Left lung (tissue), 10 donors: Measurements from ENCODE around the gene MYH10. TPM values are rescaled to one million over a fixed set of nuclear protein-coding genes. Genes with fewer than 3 reads are reported as not detected.
"Not testable (repeated sequence)": the region's sequence is repeated elsewhere in the genome, so short reads cannot be mapped to it uniquely, and the experiment has no call there.

Experiments used
- ATAC-seq: fragments of 200-7000 bp; cut with Tn5 transposase; one replicate; pipeline ENCODE4 v1.9.1; 2020; ENCODE audit warnings: moderate library complexity
- DNase-seq, 4 donors: peaks; one replicate each; pipeline ENCODE4 v3.0.0-alpha.2; 2013 to 2020
- H3K27ac ChIP-seq, 2 donors: fragments of 200-600 bp; sonication (generic) in 1 of 2; one replicate each; pipeline versions ENCODE4 v1.5.0 to v1.8.0; 2020 to 2021
- H3K27me3 ChIP-seq, 2 donors: fragments of 200-600 bp; sonication (generic) in 1 of 2; one replicate each; pipeline versions ENCODE4 v1.5.0 to v1.8.0; 2020 to 2021
- H3K36me3 ChIP-seq, 2 donors: fragments of 200-600 bp; sonication (generic) in 1 of 2; one replicate each; pipeline versions ENCODE4 v1.5.0 to v1.8.0; 2020 to 2021
- H3K4me1 ChIP-seq, 2 donors: fragments of 200-600 bp; one replicate each; pipeline ENCODE4 v1.8.0; 2021
- H3K4me3 ChIP-seq, 2 donors: fragments of 200-600 bp; sonication (generic) in 1 of 2; one replicate each; pipeline versions ENCODE4 v1.5.0 to v1.8.0; 2020 to 2021; ENCODE audit warnings: mild to moderate bottlenecking in 1 of 2
- H3K9me3 ChIP-seq, 2 donors: fragments of 200-600 bp; sonication (generic) in 1 of 2; one replicate each; pipeline versions ENCODE4 v1.5.0 to v1.8.0; 2020 to 2021
- intact Hi-C, 2 donors: fragments of 100-400 bp; cut with DNase I; formaldehyde crosslinking; loops; one replicate each; pipeline versions ENCODE4 v1.11.2 to v1.14.2; 2022
- polyA plus RNA-seq, 6 donors: library from polyadenylated mRNA; unstranded; fragments of 120-200 nt; gene quantifications; one replicate each; pipeline ENCODE4 v1.2.1, GENCODE V29; 2013; ENCODE audit not compliant: insufficient read length in 6 of 6
- total RNA-seq, 2 donors: library from RNA; stranded (reverse); fragmentation: NEBNext Ultra II Directional; extraction: Animal tissue kit (Norgen Biotek cat#: 25700); gene quantifications; one replicate each; pipeline ENCODE4 v1.2.1, GENCODE V29; 2021
- TF ChIP-seq, protein P1 (sequence below), 2 donors: fragments of 200-600 bp; sonication (generic) in 1 of 2; IDR thresholded peaks; one replicate each; pipeline versions ENCODE4 v1.5.0 to v1.8.0; 2021; ENCODE audit warnings: antibody characterized with exemption in 2 of 2
- donor health status: DM: no; HTN: yes; CAD: no.
- donor health status: DM: no; HTN: no; CAD: no.

The MYH10 gene
- total and polyA plus RNA-seq, 8 donors = 70.9 to 196 (median 151) TPM

DNA sequence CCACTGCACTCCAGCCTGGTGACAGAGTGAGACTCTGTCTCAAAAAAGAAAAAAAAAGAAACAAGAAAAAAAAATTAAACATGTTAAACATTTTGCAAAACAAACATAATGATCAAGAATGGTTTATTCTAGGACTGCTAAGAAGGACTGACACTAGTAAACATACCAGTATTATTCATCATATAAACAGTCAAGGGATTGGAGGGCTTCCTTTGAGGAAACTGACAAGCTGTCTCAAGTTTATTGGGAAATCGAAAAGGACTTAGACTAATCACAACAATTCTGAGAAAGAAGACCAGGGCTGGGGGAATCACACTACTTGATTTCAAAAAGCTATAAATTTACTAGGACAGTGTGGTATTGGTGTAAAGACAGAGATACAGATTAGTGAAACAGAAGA, 75.5 kb downstream of the MYH10 start:
- H3K36me3 ChIP-seq = no peaks in the 10 kb centered on the region
- H3K27ac ChIP-seq = no peak overlapping the region
- no peaks in the 10 kb centered on the region for H3K27me3 ChIP-seq
- no peak overlapping the region for H3K4me3 ChIP-seq
- no peaks in the 10 kb centered on the region for H3K4me1 ChIP-seq
- TF ChIP-seq, protein P1, sequence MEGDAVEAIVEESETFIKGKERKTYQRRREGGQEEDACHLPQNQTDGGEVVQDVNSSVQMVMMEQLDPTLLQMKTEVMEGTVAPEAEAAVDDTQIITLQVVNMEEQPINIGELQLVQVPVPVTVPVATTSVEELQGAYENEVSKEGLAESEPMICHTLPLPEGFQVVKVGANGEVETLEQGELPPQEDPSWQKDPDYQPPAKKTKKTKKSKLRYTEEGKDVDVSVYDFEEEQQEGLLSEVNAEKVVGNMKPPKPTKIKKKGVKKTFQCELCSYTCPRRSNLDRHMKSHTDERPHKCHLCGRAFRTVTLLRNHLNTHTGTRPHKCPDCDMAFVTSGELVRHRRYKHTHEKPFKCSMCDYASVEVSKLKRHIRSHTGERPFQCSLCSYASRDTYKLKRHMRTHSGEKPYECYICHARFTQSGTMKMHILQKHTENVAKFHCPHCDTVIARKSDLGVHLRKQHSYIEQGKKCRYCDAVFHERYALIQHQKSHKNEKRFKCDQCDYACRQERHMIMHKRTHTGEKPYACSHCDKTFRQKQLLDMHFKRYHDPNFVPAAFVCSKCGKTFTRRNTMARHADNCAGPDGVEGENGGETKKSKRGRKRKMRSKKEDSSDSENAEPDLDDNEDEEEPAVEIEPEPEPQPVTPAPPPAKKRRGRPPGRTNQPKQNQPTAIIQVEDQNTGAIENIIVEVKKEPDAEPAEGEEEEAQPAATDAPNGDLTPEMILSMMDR (IDR thresholded peaks at IDR 0.05) = no peak
- H3K9me3 ChIP-seq = no peaks in the 10 kb centered on the region
- intact Hi-C loops = no loop called here
- no peak for ATAC-seq
- no peak for DNase-seq

DNA sequence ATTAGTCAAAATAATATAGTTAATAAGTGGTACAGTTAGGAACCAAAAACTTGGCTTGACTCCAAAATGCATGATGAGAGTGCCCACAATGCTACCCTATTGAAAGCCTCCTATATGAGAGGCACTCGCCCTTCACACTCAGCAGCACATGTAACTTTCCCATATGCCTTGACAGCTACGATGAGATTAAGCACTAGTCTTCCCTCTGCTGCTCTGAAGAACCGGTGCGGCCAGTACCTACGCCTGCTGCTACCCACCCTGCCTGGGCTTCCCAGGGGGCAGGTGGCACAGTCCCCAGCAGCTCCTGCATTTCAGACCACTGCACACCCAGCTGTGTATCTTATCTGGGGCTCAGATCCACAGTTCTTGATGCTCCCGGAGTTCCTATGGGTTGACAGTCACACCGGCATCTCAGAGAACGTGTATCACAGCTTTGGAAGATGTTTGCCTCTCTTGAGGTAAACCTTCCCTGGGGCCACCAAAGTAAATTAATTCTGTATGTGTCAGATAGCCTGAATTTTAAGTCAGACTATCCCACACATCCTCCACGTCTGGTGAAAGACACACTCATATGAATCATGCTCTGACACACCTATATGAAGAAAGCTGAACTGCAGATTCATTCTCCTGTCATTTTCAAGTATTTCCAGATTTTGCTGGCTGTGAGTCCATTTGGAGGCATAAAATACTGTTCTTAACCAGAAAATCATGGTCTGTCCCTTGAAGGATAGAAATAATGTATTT, 77.8 kb downstream of the MYH10 start:
- no peak for DNase-seq
- intact Hi-C loops = no loop called here

DNA sequence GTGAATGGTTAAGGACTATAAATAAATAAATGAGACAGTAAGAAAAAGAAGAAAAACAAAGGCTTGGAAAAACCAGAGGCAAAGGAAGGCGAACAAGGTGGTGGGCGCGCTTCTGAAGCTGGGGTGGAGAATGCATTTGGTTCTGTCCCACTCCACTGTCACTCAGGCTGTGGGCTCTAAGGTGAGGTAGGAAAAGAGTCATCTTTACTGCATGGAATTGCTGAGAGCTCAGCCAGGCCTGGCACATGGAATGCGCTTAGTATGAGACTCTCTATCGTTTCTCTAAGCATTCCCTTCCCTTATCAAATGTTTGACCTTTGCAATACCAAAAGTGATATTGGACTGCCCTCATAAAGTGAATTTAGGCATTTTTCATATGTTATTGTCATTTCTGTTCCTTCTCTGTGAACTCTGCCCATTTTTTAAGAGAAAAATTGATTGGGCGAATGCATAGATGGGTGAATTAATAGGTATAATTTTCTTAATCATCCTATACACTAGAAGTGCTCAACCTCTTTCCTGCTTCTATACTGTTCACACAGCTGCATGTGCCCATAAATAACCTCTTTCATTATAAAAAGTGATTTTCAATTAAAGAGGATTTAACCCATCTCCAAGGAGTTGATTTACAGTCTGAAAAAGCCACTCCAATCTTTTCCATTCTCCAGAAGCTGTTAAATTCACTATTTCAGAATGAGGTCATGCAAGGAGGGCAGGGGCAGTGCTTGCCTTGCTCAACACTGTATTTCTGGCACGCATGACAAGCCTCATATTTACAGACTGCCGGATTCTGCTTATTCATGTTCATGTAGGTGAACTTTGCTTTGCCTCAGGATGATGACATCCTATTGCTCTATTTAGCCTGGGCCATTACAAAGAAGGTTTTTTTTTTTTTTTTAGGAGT, 87.7 kb downstream of the MYH10 start:
- no peaks in the 10 kb centered on the region for H3K27me3 ChIP-seq
- peak in 1 of 4 donors; percentile 19 for DNase-seq
- H3K36me3 ChIP-seq = peaks cover 0 to 3% of the 10 kb centered on the region in 2 donors
- TF ChIP-seq, protein P1 (IDR thresholded peaks at IDR 0.05) = no peak
- no peak overlapping the region for H3K4me3 ChIP-seq
- H3K9me3 ChIP-seq = no peaks in the 10 kb centered on the region
- ATAC-seq = peak; percentile 76
- no peaks in the 10 kb centered on the region for H3K4me1 ChIP-seq
- intact Hi-C loops = no loop called here
- no peak overlapping the region for H3K27ac ChIP-seq

More for the DNA sequence above, 77.8 kb downstream of the MYH10 start:
- no peak for ATAC-seq
- H3K27ac ChIP-seq = no peak overlapping the region
- TF ChIP-seq, protein P1 (IDR thresholded peaks at IDR 0.05) = no peak
- H3K4me1 ChIP-seq = no peaks in the 10 kb centered on the region
- no peak overlapping the region for H3K4me3 ChIP-seq
- H3K9me3 ChIP-seq = no peaks in the 10 kb centered on the region
- H3K36me3 ChIP-seq = no peaks in the 10 kb centered on the region
- H3K27me3 ChIP-seq = no peaks in the 10 kb centered on the region

DNA sequence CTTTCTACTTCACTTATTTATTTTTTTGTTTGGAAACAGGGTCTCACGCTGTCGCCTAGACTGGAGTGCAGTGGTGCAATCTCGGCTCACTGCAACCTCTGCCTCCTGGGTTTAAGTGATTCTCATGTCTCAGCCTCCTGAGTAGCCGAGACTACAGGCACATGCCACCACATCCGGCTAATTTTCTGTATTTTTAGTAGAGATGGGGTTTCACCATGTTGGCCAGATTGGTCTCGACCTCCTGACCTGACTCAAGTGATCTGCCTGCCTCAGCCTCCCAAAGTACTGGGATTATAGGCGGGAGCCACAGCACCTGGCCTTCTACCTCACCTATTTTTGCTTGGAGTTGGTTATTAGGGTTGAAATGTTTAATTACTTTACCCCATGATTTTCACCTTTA, 90.5 kb downstream of the MYH10 start:
- ATAC-seq, H3K27ac ChIP-seq, intact Hi-C loops, DNase-seq, H3K36me3 ChIP-seq, H3K4me1 ChIP-seq, H3K27me3 ChIP-seq, H3K4me3 ChIP-seq, H3K9me3 ChIP-seq: not testable (repeated sequence)

DNA sequence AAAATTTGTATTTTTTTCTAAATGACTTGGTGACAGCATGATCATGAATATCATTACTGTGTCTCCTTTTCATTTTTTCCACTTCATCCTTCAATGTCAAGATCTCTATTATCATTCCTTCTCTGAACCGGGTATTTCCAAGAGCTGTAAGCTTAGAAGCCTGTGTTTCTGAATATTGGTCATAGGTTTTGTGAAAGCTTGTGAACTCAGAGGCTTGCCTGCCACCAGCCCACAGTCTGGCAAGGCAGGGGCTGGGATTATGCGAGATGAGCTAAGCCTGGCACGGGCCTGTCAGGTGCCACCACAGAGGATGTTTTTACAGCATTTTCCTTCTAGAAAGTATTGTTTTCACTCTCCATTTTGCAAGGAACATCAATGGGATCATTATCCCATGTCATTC, 92.8 kb downstream of the MYH10 start:
- no peak overlapping the region for H3K27ac ChIP-seq
- no peak overlapping the region for H3K4me3 ChIP-seq
- ATAC-seq (no peak), DNase-seq (no peak)
- no peaks in the 10 kb centered on the region for H3K9me3 ChIP-seq
- H3K4me1 ChIP-seq = no peaks in the 10 kb centered on the region
- TF ChIP-seq, protein P1 (IDR thresholded peaks at IDR 0.05) = no peak
- intact Hi-C loops = no loop called here
- H3K27me3 ChIP-seq = no peaks in the 10 kb centered on the region
- H3K36me3 ChIP-seq = peaks cover 0 to 3% of the 10 kb centered on the region in 2 donors
